HL-60 (cell line): ENCODE data around the gene DYRK1A.

Experiments used
- DNase-seq, 2 experiments: peaks; one replicate each; pipeline ENCODE4 v3.0.0-alpha.2; 2010 to 2020; ENCODE audit warnings: low read depth in 1 of 2, low spot score in 1 of 2
- H3K27ac ChIP-seq: fragments of 250-450 bp; sonication (Bioruptor Pico); replicated peaks from 2 replicates; pipeline ENCODE4 v1.5.1; 2020; ENCODE audit warnings: mild to moderate bottlenecking, moderate library complexity
- H3K27me3 ChIP-seq: fragments of 250-450 bp; sonication (Bioruptor Pico); 2 replicates; pipeline ENCODE4 v1.5.1; 2021; ENCODE audit warnings: mild to moderate bottlenecking, moderate library complexity; ENCODE audit not compliant: insufficient read depth, poor library complexity, severe bottlenecking
- H3K4me3 ChIP-seq: replicated peaks from 2 replicates; pipeline ENCODE4 v1.5.1; 2011; ENCODE audit warnings: mild to moderate bottlenecking, control low read depth, low read length; ENCODE audit not compliant: insufficient read depth
- GABPA ChIP-seq: IDR thresholded peaks from 2 replicates; pipeline ENCODE4 v1.6.1; 2012; ENCODE audit warnings: low read depth
- POLR2AphosphoS5 ChIP-seq: IDR thresholded peaks from 2 replicates; pipeline ENCODE4 v1.6.1; 2012; ENCODE audit warnings: low read depth
- SPI1 ChIP-seq: IDR thresholded peaks from 2 replicates; pipeline ENCODE4 v1.6.1; 2012; ENCODE audit warnings: low read depth, mild to moderate bottlenecking, borderline replicate concordance
- TF ChIP-seq, protein P1 (sequence below): IDR thresholded peaks from 2 replicates; pipeline ENCODE4 v1.6.1; 2012; ENCODE audit warnings: low read depth; ENCODE audit not compliant: insufficient replicate concordance
- TF ChIP-seq, protein P2 (sequence below): IDR thresholded peaks from one replicate; pipeline ENCODE4 v1.5.1; 2011; ENCODE audit warnings: low read length, control low read depth, inconsistent platforms; ENCODE audit not compliant: insufficient read depth

DYRK1A gene

DNA sequence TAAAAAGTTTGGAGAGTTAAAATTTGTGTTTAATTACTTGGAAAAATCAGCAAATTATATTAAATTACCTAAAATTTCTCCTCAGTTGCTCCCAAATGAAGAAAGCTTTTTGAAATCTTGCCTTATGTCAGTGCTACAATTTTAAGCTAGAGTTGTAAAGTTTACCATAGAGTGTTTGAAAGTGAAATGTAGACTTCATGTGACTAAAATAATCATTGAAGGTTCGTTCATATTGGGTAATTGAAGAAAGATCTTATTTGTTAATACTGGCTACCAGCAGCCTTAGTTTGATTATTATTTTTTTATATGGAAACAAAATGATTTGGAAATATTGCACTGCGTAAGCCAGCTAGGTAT lies 4.4 kb downstream of the DYRK1A start:
- TF ChIP-seq GABPA, result no peak
- TF ChIP-seq, protein P1, sequence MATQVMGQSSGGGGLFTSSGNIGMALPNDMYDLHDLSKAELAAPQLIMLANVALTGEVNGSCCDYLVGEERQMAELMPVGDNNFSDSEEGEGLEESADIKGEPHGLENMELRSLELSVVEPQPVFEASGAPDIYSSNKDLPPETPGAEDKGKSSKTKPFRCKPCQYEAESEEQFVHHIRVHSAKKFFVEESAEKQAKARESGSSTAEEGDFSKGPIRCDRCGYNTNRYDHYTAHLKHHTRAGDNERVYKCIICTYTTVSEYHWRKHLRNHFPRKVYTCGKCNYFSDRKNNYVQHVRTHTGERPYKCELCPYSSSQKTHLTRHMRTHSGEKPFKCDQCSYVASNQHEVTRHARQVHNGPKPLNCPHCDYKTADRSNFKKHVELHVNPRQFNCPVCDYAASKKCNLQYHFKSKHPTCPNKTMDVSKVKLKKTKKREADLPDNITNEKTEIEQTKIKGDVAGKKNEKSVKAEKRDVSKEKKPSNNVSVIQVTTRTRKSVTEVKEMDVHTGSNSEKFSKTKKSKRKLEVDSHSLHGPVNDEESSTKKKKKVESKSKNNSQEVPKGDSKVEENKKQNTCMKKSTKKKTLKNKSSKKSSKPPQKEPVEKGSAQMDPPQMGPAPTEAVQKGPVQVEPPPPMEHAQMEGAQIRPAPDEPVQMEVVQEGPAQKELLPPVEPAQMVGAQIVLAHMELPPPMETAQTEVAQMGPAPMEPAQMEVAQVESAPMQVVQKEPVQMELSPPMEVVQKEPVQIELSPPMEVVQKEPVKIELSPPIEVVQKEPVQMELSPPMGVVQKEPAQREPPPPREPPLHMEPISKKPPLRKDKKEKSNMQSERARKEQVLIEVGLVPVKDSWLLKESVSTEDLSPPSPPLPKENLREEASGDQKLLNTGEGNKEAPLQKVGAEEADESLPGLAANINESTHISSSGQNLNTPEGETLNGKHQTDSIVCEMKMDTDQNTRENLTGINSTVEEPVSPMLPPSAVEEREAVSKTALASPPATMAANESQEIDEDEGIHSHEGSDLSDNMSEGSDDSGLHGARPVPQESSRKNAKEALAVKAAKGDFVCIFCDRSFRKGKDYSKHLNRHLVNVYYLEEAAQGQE, result no peak
- TF ChIP-seq, protein P2, sequence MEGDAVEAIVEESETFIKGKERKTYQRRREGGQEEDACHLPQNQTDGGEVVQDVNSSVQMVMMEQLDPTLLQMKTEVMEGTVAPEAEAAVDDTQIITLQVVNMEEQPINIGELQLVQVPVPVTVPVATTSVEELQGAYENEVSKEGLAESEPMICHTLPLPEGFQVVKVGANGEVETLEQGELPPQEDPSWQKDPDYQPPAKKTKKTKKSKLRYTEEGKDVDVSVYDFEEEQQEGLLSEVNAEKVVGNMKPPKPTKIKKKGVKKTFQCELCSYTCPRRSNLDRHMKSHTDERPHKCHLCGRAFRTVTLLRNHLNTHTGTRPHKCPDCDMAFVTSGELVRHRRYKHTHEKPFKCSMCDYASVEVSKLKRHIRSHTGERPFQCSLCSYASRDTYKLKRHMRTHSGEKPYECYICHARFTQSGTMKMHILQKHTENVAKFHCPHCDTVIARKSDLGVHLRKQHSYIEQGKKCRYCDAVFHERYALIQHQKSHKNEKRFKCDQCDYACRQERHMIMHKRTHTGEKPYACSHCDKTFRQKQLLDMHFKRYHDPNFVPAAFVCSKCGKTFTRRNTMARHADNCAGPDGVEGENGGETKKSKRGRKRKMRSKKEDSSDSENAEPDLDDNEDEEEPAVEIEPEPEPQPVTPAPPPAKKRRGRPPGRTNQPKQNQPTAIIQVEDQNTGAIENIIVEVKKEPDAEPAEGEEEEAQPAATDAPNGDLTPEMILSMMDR, result no peak
- TF ChIP-seq SPI1, result no peak
- no peak for TF ChIP-seq POLR2AphosphoS5
- no peak overlapping the region for H3K4me3 ChIP-seq
- H3K27me3 ChIP-seq, result no peaks in the 10 kb centered on the region
- no peak for DNase-seq
- no peak overlapping the region; the same call in 1 of the 2 replicates for H3K27ac ChIP-seq

DNA sequence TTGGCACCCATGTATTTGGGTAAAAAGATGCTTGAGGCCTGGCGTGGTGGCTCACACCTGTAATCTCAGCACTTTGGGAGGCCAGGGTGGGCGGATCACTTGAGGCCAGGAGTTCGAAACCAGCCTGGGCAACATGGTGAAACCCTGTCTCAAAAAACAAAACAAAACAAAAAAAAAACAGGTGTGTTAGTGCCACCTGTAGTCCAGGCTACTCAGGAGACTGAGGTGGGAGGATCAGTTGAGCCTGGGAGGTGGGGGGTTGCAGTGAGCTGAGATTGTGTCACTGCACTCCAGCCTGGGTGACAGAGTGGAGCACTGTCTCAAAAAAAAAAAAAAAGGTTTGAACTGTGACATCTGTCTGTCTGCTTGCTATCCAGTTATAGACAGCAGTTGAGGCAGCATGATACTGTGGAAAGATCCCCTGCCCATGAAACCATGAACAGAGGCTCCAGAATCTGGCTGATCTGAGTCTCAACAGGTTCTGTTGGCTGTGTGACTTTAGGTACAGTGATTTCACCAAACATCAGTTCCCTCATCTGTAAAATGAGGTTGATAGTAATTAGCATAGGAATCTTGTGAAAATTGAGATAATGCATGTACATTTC lies 5.7 kb downstream of the DYRK1A start:
- TF ChIP-seq GABPA (no peak), SPI1 (no peak), POLR2AphosphoS5 (no peak)
- TF ChIP-seq, protein P1, result no peak
- TF ChIP-seq, protein P2, result no peak
- no peak for DNase-seq
- Histone ChIP-seq H3K27me3 (no peaks in the 10 kb centered on the region), H3K27ac (no peak overlapping the region), H3K4me3 (no peak overlapping the region)

DNA sequence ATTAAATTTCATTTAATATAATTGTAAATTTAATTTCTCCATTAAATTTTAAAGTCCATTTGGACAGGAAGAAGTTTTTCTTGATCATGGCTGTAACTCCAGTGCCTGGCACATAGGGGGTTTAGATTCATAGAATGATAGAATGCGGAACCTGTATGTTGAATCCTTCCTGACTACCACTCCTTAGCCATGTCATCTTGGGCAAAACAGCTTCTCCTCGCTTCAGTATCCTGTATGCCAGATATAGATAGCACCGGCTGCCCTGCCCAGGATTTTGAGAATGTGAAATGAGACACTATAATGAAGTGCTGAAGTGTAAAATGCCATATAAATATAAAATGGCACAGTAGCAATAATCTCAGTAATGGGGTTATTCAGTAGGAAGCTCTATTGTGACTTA lies 6.4 kb downstream of the DYRK1A start:
- DNase-seq, result no peak
- H3K4me3 ChIP-seq, result no peak overlapping the region
- no peak overlapping the region for H3K27ac ChIP-seq
- TF ChIP-seq SPI1 (no peak), POLR2AphosphoS5 (no peak), GABPA (no peak)
- TF ChIP-seq, protein P1, result no peak
- TF ChIP-seq, protein P2, result no peak
- no peaks in the 10 kb centered on the region for H3K27me3 ChIP-seq
